Measurements from ENCODE around the gene WIPF2. TPM values are rescaled to one million over a fixed set of nuclear protein-coding genes. Genes with fewer than 3 reads are reported as not detected.
A peak's percentile ranks its signal among the peaks of the same experiment; 100 is the strongest.
"Not testable (repeated sequence)": the region's sequence is repeated elsewhere in the genome, so short reads cannot be mapped to it uniquely, and the experiment has no call there.

WIPF2 gene
- polyA plus RNA-seq, 3 donors from 2014 or later = 4.0 to 14.2 (median 5.2) TPM

DNA sequence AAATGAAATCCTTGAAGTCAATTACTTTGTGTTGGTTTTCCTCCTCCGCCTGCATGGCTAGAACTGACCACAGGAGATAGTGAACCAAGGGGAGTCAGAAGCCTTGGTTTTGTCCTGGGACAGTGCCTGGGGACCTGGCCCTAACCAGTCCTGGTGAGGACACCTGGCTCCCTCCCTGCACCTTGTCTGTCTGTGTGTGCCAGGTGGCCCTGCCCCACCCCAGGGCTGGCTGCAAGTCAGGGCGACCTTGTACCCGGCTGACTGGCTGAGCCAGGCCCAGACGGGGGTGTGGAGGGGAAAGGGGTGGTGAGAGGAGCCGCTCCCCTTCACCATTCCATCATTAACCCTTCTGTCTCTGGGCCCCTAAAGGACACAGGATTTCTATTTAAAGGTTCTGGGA lies 38.4 kb upstream of the WIPF2 start:
- peaks cover 8% of the 10 kb centered on the region in 2 donors for H3K4me1 Mint-ChIP-seq
- H3K36me3 Mint-ChIP-seq = peaks cover 0 to 4% (median 0%) of the 10 kb centered on the region in 3 donors

DNA sequence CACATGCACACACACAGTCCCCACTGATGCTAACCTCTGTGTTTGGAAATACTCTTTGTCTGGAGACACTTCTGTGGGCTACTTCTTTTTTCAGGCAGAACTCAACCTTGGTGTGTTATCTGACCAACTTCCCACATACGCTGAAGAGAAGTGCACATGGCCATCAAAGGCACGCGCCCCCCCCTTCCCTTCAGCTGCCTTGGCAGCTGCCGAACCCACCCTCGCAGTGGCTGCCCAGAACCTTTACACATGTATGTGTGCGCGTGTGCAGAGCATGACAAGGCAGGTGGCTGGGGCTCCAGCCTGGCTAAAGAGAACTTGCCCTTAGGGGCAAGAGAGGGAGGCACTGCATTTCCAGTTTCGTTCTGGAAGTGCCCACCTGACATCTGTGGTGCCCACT lies 37.9 kb upstream of the WIPF2 start:
- Mint-ChIP-seq H3K36me3 (no peaks in the 10 kb centered on the region), H3K27ac (no peak overlapping the region), H3K9me3 (no peaks in the 10 kb centered on the region), H3K27me3 (ENCODE audit: low read depth in 3 of 3) (peaks cover 0 to 2% (median under 1%) of the 10 kb centered on the region in 3 donors), H3K4me1 (peaks cover 8% of the 10 kb centered on the region in 2 donors), H3K4me3 (no peak overlapping the region)
- DNase-seq = no peak

More for the DNA sequence above, 38.4 kb upstream of the WIPF2 start:
- DNase-seq = no peak
- H3K27me3 Mint-ChIP-seq (ENCODE audit: low read depth in 3 of 3) = peaks cover 0 to 4% (median 2%) of the 10 kb centered on the region in 3 donors
- H3K9me3 Mint-ChIP-seq = no peaks in the 10 kb centered on the region
- H3K27ac Mint-ChIP-seq = no peak overlapping the region
- no peak overlapping the region for H3K4me3 Mint-ChIP-seq

DNA sequence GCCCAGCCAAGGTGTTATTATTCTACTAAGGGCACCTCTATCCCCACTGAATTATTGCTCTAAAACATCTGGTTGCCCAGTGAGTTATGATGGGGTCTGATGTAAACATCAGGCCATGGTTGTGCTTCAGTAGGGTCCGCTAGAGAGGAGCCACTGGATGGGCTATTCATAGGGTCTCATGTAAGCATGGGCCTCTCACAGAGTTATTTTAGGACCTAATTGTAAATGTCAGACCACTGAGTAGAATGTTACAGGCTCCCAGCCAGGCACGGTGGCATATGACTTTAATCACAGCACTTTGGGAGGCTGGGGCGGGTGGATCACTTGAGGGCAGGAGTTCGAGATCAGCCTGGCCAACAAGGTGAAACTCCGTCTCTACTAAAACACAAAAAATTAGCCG lies 36.5 kb upstream of the WIPF2 start:
- H3K27me3 Mint-ChIP-seq (ENCODE audit: low read depth in 3 of 3) = no peaks in the 10 kb centered on the region
- H3K4me3 Mint-ChIP-seq = no peak overlapping the region
- no peaks in the 10 kb centered on the region for H3K9me3 Mint-ChIP-seq
- peaks cover 0 to 2% of the 10 kb centered on the region in 2 donors for H3K4me1 Mint-ChIP-seq
- H3K27ac Mint-ChIP-seq = no peak overlapping the region
- no peak for DNase-seq
- peaks cover 0 to 5% (median 0%) of the 10 kb centered on the region in 3 donors for H3K36me3 Mint-ChIP-seq

GRCh38 chr17:40187238-40187637 lies 31.9 kb upstream of the WIPF2 start:
- Mint-ChIP-seq H3K27me3 (ENCODE audit: low read depth in 3 of 3) (peaks cover 0 to 7% (median 0%) of the 10 kb centered on the region in 3 donors), H3K4me3 (no peak overlapping the region), H3K36me3 (peaks cover 0 to 5% (median 0%) of the 10 kb centered on the region in 3 donors), H3K9me3 (no peaks in the 10 kb centered on the region), H3K4me1 (peaks cover 0 to 5% of the 10 kb centered on the region in 2 donors), H3K27ac (peak overlapping the region in 1 of 6 donors; percentile 45)
- DNase-seq = no peak

GRCh38 chr17:40188694-40189093 lies 30.4 kb upstream of the WIPF2 start:
- no peaks in the 10 kb centered on the region for H3K9me3 Mint-ChIP-seq
- H3K27ac Mint-ChIP-seq = no peak overlapping the region
- peaks cover 0 to 5% (median 0%) of the 10 kb centered on the region in 3 donors for H3K36me3 Mint-ChIP-seq
- no peak overlapping the region for H3K4me3 Mint-ChIP-seq
- H3K27me3 Mint-ChIP-seq (ENCODE audit: low read depth in 3 of 3) = peaks cover 0 to 7% (median 0%) of the 10 kb centered on the region in 3 donors
- H3K4me1 Mint-ChIP-seq = peaks cover 0 to 5% of the 10 kb centered on the region in 2 donors
- DNase-seq = no peak

- Mint-ChIP-seq H3K4me3 (peak overlapping the region; percentile 65 to 90 (median 82)), H3K4me1 (peaks cover 0 to 5% of the 10 kb centered on the region in 2 donors), H3K9me3 (no peaks in the 10 kb centered on the region), H3K27me3 (ENCODE audit: low read depth in 3 of 3) (peaks cover 0 to 10% (median 0%) of the 10 kb centered on the region in 3 donors), H3K27ac (no peak overlapping the region), H3K36me3 (peaks cover 0 to 5% (median 4%) of the 10 kb centered on the region in 3 donors)
- DNase-seq = no peak
Measured at GRCh38 chr17:40190197-40191021, 28.7 kb upstream of the WIPF2 start.

DNA sequence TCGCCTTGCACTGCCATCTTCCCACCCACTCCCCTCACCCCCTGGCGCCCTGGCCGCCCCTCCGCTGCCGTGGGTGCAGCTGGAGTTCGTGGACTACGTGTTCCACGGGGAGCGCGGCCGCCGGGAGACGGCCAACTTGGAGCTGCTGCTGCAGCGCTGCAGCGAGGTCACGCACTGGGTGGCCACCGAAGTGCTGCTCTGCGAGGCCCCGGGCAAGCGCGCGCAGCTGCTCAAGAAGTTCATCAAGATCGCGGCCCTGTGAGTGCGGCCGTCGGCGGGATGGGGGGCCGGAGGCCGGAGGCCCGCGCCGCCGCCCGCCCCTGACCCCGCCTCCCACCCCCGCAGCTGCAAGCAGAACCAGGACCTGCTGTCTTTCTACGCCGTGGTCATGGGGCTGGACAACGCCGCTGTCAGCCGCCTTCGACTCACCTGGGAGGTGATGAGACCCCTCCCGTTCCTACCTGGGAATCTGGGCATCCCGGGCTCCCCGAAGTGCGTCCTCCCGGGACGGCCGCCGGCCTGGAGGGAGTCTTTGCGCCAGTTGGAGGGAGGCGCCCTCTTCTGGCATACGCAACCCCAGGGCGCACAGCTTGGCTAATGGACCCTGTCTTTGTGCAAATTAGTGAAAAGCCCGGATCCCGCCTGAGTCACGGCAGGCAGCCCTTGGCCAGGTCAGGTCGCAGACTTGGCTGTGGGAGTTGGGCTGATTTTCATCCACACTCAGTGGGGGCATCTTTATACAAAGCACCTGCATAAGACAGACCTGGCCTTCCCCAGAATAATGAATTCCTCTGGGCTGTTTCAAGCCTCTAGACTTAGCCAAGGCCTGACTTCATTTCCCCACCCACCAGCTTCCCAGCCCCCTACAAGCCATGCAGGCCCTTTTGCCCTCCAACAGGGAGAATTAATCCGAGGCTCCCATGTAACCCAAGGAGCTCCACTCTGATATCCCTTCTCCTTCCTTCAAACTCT lies 27.6 kb upstream of the WIPF2 start:
- peak; percentile 51 to 64 (median 53) for DNase-seq
- peak overlapping the region in 1 of 6 donors; percentile 46 for H3K27ac Mint-ChIP-seq
- peaks cover 0 to 5% of the 10 kb centered on the region in 2 donors for H3K4me1 Mint-ChIP-seq
- peaks cover 0 to 11% (median 0%) of the 10 kb centered on the region in 3 donors for H3K27me3 Mint-ChIP-seq (ENCODE audit: low read depth in 3 of 3)
- no peaks in the 10 kb centered on the region for H3K9me3 Mint-ChIP-seq
- peak overlapping the region; percentile 87 to 94 (median 91) for H3K4me3 Mint-ChIP-seq
- H3K36me3 Mint-ChIP-seq = peaks cover 0 to 5% (median 4%) of the 10 kb centered on the region in 3 donors

GRCh38 chr17:40192961-40193360 lies 26.1 kb upstream of the WIPF2 start:
- Mint-ChIP-seq H3K4me1 (peaks cover 0 to 5% of the 10 kb centered on the region in 2 donors), H3K9me3 (no peaks in the 10 kb centered on the region), H3K27ac (peak overlapping the region in 1 of 6 donors; percentile 7), H3K4me3 (no peak overlapping the region), H3K27me3 (ENCODE audit: low read depth in 3 of 3) (peaks cover 0 to 11% (median 0%) of the 10 kb centered on the region in 3 donors), H3K36me3 (peaks cover 0 to 4% (median 0%) of the 10 kb centered on the region in 3 donors)
- DNase-seq = no peak

DNA sequence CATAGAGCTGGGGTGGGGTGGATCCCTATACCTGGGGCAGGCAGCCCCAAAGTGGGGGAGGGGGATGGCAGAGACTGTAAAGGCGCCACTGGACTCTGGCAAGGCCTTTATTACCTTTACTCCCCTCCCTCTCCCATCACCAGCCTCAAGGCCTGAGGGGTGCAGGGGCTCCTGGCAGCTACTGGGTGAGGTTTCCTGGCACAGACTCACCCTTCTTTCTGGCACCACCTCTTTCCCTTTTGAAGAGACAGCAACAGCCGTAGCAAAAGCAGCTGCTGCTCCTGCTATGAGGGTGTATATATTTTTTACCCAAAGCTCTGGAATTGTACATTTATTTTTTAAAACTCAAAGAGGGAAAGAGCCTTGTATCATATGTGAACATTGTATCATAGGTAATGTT lies 24.3 kb upstream of the WIPF2 start:
- H3K36me3 Mint-ChIP-seq = peaks cover 0 to 4% (median 0%) of the 10 kb centered on the region in 3 donors
- no peak for DNase-seq
- no peaks in the 10 kb centered on the region for H3K9me3 Mint-ChIP-seq
- peaks cover 0 to 5% of the 10 kb centered on the region in 2 donors for H3K4me1 Mint-ChIP-seq
- H3K4me3 Mint-ChIP-seq = no peak overlapping the region
- H3K27ac Mint-ChIP-seq = no peak overlapping the region
- peaks cover 1 to 10% (median 2%) of the 10 kb centered on the region in 3 donors for H3K27me3 Mint-ChIP-seq (ENCODE audit: low read depth in 3 of 3)

DNA sequence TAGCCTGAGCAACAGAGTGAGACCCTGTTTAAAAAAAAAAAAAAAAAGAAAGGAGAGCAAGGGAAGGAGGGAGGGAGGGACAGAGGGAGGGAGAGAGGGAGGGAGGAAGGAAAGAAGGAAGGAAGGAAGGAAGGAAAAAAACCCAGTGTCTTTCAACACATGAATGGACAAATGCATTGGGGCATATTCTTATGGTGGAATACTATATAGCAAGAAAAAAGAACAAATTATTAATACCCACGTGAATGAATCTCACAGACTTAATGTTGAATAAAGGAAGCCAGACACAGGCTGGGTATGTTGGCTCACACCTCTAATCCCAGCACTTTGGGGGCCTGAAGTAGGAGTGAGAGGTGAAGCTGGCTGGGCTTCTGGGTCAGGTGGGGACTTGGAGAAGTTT lies 21.6 kb upstream of the WIPF2 start:
- no peaks in the 10 kb centered on the region for H3K4me1 Mint-ChIP-seq
- H3K9me3 Mint-ChIP-seq = no peaks in the 10 kb centered on the region
- peaks cover 2 to 7% (median 6%) of the 10 kb centered on the region in 3 donors for H3K27me3 Mint-ChIP-seq (ENCODE audit: low read depth in 3 of 3)
- H3K4me3 Mint-ChIP-seq = no peak overlapping the region
- peaks cover 0 to 4% (median 0%) of the 10 kb centered on the region in 3 donors for H3K36me3 Mint-ChIP-seq
- H3K27ac Mint-ChIP-seq = no peak overlapping the region
- no peak for DNase-seq

DNA sequence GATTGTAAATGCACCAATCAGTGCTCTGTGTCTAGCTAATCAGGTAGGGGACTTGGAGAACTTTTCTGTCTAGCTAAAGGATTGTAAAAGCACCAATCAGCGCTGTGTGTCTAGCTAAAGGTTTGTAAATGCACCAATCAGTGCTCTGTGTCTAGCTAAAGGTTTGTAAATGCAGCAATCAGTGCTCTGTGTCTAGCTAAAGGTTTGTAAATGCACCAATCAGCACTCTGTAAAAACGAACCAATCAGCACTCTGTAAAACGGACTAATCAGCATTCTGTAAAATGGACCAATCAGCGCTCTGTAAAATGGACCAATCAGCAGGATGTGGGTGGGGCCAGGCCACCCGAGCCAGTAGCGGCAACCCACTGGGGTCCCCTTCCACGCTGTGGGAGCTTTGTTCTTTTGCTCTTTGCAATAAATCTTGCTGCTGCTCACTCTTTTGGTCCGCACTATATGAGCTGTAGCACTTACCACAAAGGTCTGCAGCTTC lies 21.1 kb upstream of the WIPF2 start:
- H3K27me3 Mint-ChIP-seq (ENCODE audit: low read depth in 3 of 3); H3K36me3 Mint-ChIP-seq; H3K4me1 Mint-ChIP-seq; H3K9me3 Mint-ChIP-seq; H3K27ac Mint-ChIP-seq: not testable (repeated sequence)
- DNase-seq = peak in 1 of 3 donors; percentile 19
- peak overlapping the region in 1 of 5 donors; percentile 36 for H3K4me3 Mint-ChIP-seq

DNA sequence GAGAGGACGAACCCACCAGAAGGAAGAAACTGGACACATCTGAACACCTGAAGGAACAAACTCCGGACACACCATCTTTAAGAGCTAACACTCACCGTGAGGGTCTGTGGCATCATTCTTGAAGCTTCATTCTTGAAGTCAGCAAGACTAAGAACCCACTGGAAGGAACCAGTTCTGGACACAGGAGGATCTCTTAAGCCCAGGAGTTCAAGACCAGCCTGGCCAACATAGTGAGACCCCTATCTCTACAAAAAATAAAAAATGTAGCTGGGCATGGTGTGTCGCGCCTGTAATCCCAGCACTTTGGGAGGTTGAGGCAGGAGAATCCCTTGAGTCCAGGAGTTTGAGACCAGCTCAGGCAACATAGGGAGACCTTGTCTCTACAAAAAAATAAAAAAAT lies 20.5 kb upstream of the WIPF2 start:
- Mint-ChIP-seq H3K4me1 (no peaks in the 10 kb centered on the region), H3K27me3 (ENCODE audit: low read depth in 3 of 3) (peaks cover 4 to 7% (median 6%) of the 10 kb centered on the region in 3 donors), H3K27ac (no peak overlapping the region), H3K9me3 (no peaks in the 10 kb centered on the region), H3K4me3 (peak overlapping the region in 1 of 5 donors; percentile 36), H3K36me3 (peaks cover 0 to 4% (median 0%) of the 10 kb centered on the region in 3 donors)
- DNase-seq = no peak

GRCh38 chr17:40203131-40203530 lies 16.0 kb upstream of the WIPF2 start:
- H3K36me3 Mint-ChIP-seq = no peaks in the 10 kb centered on the region
- no peaks in the 10 kb centered on the region for H3K4me1 Mint-ChIP-seq
- H3K9me3 Mint-ChIP-seq = no peaks in the 10 kb centered on the region
- no peak for DNase-seq
- H3K27me3 Mint-ChIP-seq (ENCODE audit: low read depth in 3 of 3) = peaks cover 5 to 9% (median 6%) of the 10 kb centered on the region in 3 donors
- H3K27ac Mint-ChIP-seq = no peak overlapping the region
- no peak overlapping the region for H3K4me3 Mint-ChIP-seq
